ENCODE data around the gene ANKRD63.
A peak's percentile ranks its signal among the peaks of the same experiment; 100 is the strongest.

ANKRD63 gene

GRCh38 chr15:40280260-40281056, 2.4 kb downstream of the ANKRD63 start:
- no peak for DNase-seq (ENCODE audit: low read depth in 2 of 2, low spot score in 1 of 2)

GRCh38 chr15:40279437-40280141, 3.3 kb downstream of the ANKRD63 start:
- peak; percentile 17 to 47 for DNase-seq (ENCODE audit: low read depth in 2 of 2, low spot score in 1 of 2)

GRCh38 chr15:40278026-40278425, 4.8 kb downstream of the ANKRD63 start:
- DNase-seq (ENCODE audit: low read depth in 2 of 2, low spot score in 1 of 2): no peak

- no peak for DNase-seq (ENCODE audit: low read depth in 2 of 2, low spot score in 1 of 2)
Measured at GRCh38 chr15:40277471-40277870, 5.4 kb downstream of the ANKRD63 start.

DNA sequence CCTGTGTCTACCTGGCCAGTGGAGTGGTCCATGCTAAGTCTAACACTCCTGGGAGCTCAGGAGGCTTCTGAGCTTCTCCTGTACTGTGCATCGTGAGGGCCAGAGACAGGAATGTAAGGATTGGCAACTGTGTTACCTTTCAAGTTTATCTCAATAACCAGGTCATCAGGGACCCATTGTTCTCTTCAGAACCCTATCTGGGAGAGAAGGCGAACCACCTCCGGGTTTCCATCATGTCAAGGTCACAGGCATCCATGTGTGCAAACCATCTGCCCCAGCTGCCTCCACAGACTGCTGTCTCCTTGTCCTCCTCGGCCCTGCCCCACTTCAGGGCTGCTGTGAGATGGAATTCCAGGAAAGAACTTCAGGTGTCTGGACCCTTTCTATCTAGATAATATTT, 5.9 kb downstream of the ANKRD63 start:
- no peak for DNase-seq (ENCODE audit: low read depth in 2 of 2, low spot score in 1 of 2)

- no peak for DNase-seq (ENCODE audit: low read depth in 2 of 2, low spot score in 1 of 2)
Measured at GRCh38 chr15:40275954-40276353, 6.9 kb downstream of the ANKRD63 start.

GRCh38 chr15:40275523-40275922, 7.3 kb downstream of the ANKRD63 start:
- no peak for DNase-seq (ENCODE audit: low read depth in 2 of 2, low spot score in 1 of 2)

GRCh38 chr15:40274350-40275274, 8.3 kb downstream of the ANKRD63 start:
- peak; percentile 70 to 79 for DNase-seq (ENCODE audit: low read depth in 2 of 2, low spot score in 1 of 2)

- DNase-seq (ENCODE audit: low read depth in 2 of 2, low spot score in 1 of 2): no peak
Measured at GRCh38 chr15:40273428-40273827, 9.4 kb downstream of the ANKRD63 start.

DNA sequence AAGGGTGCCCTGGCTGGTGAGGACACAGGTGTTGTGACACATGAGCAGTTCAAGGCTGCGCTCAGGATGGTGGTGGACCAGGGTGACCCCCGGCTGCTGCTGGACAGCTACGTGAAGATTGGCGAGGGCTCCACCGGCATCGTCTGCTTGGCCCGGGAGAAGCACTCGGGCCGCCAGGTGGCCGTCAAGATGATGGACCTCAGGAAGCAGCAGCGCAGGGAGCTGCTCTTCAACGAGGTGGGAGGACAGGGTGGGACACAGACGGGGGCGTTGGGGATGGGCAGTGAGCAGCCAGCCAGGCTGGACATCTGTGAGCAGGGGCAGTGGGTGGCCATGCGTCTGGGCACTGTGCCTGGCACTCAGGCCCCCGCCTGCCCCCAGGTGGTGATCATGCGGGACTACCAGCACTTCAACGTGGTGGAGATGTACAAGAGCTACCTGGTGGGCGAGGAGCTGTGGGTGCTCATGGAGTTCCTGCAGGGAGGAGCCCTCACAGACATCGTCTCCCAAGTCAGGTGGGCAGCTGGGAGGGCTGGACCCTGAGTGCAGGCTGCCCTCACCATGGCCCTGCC, 10.3 kb downstream of the ANKRD63 start:
- no peak for DNase-seq (ENCODE audit: low read depth in 2 of 2, low spot score in 1 of 2)

DNA sequence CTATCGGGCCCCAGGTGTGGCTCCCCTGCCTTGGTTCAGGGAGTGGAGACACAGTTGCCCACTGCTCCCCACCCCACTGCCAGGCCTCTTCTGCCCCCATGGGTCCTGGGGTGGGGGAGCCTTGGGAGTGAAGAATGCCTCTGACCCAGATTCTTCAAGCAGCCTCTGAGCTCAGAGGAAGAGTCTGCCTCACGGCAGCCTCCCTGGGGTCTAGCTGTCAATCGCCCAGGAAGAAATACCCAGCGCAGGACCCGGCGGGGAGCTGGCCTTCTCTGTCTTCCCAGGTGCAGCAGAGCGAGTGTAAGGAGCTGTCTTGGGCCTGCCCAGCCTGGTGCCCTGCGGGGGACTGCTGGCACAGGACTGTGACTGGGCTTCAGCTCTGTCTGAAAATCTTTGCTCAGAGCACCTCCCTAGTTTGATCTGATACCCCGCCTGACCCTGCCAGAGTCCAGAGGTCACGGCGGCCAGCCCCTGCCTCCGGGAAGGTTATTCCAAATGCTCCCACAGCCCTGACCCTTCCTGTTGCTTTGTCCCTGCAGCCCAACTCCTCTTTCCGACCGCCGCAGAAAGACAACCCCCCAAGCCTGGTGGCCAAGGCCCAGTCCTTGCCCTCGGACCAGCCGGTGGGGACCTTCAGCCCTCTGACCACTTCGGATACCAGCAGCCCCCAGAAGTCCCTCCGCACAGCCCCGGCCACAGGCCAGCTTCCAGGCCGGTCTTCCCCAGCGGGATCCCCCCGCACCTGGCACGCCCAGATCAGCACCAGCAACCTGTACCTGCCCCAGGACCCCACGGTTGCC, 11.0 kb downstream of the ANKRD63 start:
- DNase-seq (ENCODE audit: low read depth in 2 of 2, low spot score in 1 of 2): no peak

GRCh38 chr15:40270246-40270995, 12.4 kb downstream of the ANKRD63 start:
- DNase-seq (ENCODE audit: low read depth in 2 of 2, low spot score in 1 of 2): no peak

DNA sequence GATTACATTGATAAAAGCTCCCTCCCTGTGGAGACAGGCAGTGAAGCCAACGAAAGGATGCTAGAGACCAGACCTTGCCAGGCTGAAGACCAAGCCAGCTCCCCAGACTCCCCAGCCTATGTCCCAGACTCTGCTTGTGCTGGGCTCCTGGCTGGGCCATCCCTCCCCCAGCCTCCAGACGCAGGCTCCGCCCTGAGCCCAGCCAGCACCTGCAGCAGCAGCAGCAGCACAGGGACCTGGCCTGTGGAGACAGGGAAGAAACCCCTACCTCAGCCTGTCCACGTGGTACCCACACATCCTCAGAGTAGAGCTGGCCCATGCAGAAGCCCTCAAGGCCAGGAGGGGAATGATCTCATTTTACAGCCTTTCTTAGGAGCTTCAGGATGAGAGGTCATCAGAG, 13.3 kb downstream of the ANKRD63 start:
- DNase-seq (ENCODE audit: low read depth in 2 of 2, low spot score in 1 of 2): no peak

DNA sequence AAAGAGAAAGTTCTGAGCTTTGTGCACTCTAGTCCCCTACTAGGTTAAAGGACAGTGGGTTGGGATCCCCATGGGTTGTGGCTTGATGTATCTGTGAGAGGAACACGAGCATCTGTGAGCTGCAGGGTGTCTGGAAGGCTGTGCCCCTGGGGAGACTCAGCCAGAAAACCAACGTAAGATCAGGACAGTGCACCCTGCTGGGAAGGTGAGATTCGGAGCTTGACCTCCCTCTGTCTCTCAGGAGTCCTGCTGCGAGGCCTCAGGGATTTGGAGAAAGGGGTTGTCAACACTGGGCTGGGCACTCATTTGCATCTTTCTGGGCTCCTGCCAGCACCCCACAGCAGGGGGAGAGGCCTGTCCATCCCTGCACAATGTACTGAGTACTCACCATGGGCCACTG, 15.2 kb downstream of the ANKRD63 start:
- no peak for DNase-seq (ENCODE audit: low read depth in 2 of 2, low spot score in 1 of 2)

DNA sequence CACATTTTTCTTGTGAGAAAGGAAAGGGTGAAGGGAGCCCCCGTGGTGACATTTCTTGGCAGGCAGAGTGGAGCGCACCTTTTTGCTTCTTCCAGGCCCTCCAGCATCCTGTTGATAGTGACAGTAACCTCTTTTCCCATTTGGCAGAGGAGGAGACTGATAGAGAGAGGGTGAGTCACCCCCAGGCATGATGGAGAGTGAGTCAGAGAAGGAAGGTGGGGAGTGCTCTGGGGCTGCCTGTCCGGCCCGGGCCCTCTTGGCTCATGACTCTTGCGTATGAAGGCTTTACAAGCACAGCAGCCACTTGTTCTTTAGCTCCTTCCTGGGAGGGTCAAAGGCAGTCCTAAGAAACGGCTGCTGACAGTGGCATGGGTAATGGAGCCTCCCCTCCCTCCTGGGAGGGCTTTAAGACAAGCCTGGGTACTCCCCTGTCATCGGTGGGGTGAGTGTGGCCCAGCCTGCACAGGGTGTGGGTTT, 16.0 kb downstream of the ANKRD63 start:
- DNase-seq (ENCODE audit: low read depth in 2 of 2, low spot score in 1 of 2): no peak

GRCh38 chr15:40265875-40266274, 17.0 kb downstream of the ANKRD63 start:
- DNase-seq (ENCODE audit: low read depth in 2 of 2, low spot score in 1 of 2): no peak

- no peak for DNase-seq (ENCODE audit: low read depth in 2 of 2, low spot score in 1 of 2)
Measured at GRCh38 chr15:40265355-40265754, 17.5 kb downstream of the ANKRD63 start.

GRCh38 chr15:40264321-40265153, 18.3 kb downstream of the ANKRD63 start:
- no peak for DNase-seq (ENCODE audit: low read depth in 2 of 2, low spot score in 1 of 2)

Data from stimulated activated CD8-positive, alpha-beta memory T cell treated with anti-CD3 and anti-CD28 coated beads, Interleukin-4, amount 100 ng/mL, for 4 hours (primary cell).